Activated naive CD8-positive, alpha-beta T cell treated with anti-CD3 and anti-CD28 coated beads, Interleukin-2, amount 50 U/mL, for 16 hours (primary cell): ENCODE measurements around the gene AMBRA1.

ENCODE experiments used
- DNase-seq: peaks from one replicate; pipeline ENCODE4 v3.0.0-alpha.2; 2020; ENCODE audit warnings: low read depth, low spot score

AMBRA1 gene

DNA sequence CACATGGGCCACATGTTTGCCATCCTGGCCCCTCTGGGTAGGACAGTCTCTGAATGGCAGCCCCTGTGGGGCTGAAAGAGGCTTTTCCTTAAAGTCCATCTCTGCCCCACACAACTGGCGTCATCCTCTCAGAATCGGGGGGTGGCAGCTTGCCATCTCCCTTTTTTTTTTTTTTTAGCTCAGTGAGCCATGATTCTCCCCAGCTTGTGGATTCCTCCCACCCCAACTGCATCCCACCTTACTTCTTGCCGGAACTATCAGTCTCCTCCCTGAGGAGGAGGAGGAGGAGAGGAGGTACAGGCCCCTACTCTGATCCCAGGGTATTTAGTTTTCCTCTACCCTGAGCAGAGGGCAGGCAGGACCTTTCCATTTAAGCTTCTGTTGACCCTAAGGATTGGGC is 243.1 kb downstream of the AMBRA1 start:
- DNase-seq = no peak

DNA sequence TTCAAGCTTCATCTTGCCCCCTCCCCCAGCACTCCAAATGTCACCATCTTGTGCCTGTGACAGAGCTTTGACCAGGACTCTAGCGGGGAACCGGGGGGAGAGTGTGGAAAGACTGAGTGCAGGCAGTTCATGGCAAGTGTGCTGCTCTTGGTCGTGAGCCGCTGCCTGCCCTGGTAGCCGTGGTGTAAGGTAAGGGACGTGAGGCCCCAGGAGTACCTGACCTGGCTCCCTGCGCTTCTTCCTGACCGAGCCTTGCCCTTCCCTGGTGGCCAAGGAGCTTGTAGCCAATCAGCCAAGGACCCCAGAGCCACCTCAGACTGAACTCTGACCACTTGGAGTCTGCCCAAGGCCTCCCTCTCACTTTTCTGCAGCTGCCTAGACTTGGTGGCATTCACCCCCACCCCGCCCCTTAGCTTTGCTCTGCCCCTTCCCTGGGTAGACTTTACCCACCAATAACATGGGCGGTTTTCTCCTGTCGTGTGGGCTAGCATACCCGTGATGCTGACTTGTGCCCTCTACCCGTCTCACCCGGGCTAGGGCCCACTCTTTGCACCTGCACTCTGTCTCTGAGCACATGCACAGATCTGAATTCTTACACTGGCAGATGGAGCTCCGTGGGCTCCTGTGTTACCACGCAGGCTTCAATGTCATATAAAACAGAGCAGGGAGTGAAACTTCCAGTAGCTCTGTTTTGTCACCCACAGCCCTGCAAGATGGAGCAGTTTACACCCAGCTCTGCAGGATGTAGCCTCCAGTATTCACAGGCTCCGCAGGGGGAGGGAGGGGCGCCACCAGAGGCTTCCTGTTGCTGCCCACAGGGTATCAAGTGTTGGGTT is 245.0 kb downstream of the AMBRA1 start:
- DNase-seq = no peak

DNA sequence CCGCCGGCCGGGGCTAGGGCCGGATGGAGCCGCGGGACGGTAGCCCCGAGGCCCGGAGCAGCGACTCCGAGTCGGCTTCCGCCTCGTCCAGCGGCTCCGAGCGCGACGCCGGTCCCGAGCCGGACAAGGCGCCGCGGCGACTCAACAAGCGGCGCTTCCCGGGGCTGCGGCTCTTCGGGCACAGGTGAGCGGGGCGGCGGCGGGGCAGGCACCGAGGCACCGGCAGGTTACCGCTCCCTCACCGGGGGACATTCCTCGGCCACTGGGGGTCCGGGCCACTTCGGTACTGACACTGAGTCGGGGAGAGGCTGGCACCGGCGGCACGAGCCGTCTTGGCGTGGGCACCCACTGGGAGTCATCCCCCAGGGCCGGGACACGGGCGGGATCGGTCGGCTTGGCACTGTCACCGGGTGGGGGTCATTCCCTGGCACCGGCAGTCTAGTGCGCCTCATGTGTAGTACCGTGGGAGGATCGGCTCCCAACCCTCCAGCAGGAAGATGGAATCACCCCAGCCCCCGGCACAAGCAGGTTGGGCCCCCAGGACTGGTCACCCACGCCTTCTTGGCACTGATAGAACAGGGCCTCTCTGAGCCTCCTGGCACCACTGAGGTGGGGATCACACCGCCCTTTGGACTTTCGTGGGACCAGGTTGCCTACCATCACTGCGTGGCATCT is 246.0 kb downstream of the AMBRA1 start:
- DNase-seq = no peak

GRCh38 chr11:46346886-46347636 is 246.8 kb downstream of the AMBRA1 start, which contains the start of gene DGKZ:
DGKZ (plus strand) TSS chr11:46347463; CDS start chr11:46347660, 197 bp downstream.
- peak; percentile 64 for DNase-seq
